WTC11 (cell line): ENCODE measurements around the gene M1AP.

Source experiments
- CTCF ChIP-seq: fragments of 200-600 bp; IDR thresholded peaks from 2 replicates; pipeline ENCODE4 v1.8.0; 2022; ENCODE audit warnings: antibody characterized with exemption
- TP53 ChIP-seq: sonication (generic); formaldehyde crosslinking; IDR thresholded peaks from 2 replicates; pipeline ENCODE4 v1.8.1; 2023; ENCODE audit warnings: mild to moderate bottlenecking, missing genetic modification reagents
- ZNF121 ChIP-seq: sonication (generic); formaldehyde crosslinking; IDR thresholded peaks from 2 replicates; pipeline ENCODE4 v1.8.0; 2023; ENCODE audit warnings: missing genetic modification reagents
- ZNF425 ChIP-seq: fragments of 250-450 bp; sonication (Bioruptor Pico); conservative IDR thresholded peaks from 2 replicates; pipeline ENCODE4 v1.9.0; 2021; ENCODE audit warnings: mild to moderate bottlenecking
- ZNF532 ChIP-seq: fragments of 250-450 bp; sonication (Bioruptor Pico); IDR thresholded peaks from 2 replicates; pipeline ENCODE4 v1.9.0; 2021; ENCODE audit warnings: mild to moderate bottlenecking, borderline replicate concordance

- TF ChIP-seq TP53 (CRISPR knock-in tag) (no peak), CTCF (no peak), ZNF425 (CRISPR knock-in tag) (no peak), ZNF532 (CRISPR knock-in tag) (no peak), ZNF121 (CRISPR knock-in tag) (no peak)
These were observed 81.4 kb downstream of the M1AP start for GRCh38 chr2:74566754-74567085.
